Measurements from ENCODE around the gene ANXA11. TPM values are rescaled to one million over a fixed set of nuclear protein-coding genes. Genes with fewer than 3 reads are reported as not detected.
A peak's percentile ranks its signal among the peaks of the same experiment; 100 is the strongest.
"Not testable (repeated sequence)": the region's sequence is repeated elsewhere in the genome, so short reads cannot be mapped to it uniquely, and the experiment has no call there.

Gene ANXA11
- total RNA-seq, 1 experiment from 2014 or later = 36.2 TPM

DNA sequence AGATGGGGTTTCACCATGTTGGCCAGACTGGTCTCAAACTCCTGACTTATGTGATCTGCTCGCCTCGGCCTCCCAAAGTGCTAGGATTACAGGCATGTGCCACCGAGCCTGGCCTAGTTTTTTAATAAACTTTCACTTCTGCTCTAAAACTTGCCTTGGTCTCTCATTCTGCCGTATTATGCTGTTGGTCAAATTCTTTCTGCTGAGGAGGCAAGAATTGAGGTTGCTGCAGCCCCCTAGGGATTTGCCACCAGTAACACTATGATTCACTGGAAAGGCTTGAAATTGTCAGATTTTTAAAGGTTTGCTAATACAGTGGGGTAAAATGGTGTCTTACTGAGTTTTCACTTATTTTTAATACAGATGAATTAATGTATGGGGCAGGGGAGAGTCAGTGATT lies 21.4 kb upstream of the ANXA11 start:
- not testable (repeated sequence) for H3K4me3 ChIP-seq; H3K27ac ChIP-seq; H3K9me3 ChIP-seq (replicated peaks); H3K36me3 ChIP-seq; DNase-seq; H3K4me1 ChIP-seq; H3K27me3 ChIP-seq

GRCh38 chr10:80223031-80223419 lies 17.7 kb upstream of the ANXA11 start:
- H3K9me3 ChIP-seq (replicated peaks); H3K36me3 ChIP-seq; DNase-seq; H3K4me3 ChIP-seq; H3K4me1 ChIP-seq; H3K27ac ChIP-seq; H3K27me3 ChIP-seq: not testable (repeated sequence)

- not testable (repeated sequence) for H3K9me3 ChIP-seq (replicated peaks); H3K27ac ChIP-seq; H3K36me3 ChIP-seq; H3K4me1 ChIP-seq; H3K27me3 ChIP-seq; H3K4me3 ChIP-seq; DNase-seq
These were observed 13.5 kb upstream of the ANXA11 start for GRCh38 chr10:80218878-80219277.

GRCh38 chr10:80214368-80214982 lies 9.1 kb upstream of the ANXA11 start:
- H3K9me3 ChIP-seq (replicated peaks); H3K4me3 ChIP-seq; DNase-seq; H3K27me3 ChIP-seq; H3K27ac ChIP-seq; H3K4me1 ChIP-seq; H3K36me3 ChIP-seq: not testable (repeated sequence)

DNA sequence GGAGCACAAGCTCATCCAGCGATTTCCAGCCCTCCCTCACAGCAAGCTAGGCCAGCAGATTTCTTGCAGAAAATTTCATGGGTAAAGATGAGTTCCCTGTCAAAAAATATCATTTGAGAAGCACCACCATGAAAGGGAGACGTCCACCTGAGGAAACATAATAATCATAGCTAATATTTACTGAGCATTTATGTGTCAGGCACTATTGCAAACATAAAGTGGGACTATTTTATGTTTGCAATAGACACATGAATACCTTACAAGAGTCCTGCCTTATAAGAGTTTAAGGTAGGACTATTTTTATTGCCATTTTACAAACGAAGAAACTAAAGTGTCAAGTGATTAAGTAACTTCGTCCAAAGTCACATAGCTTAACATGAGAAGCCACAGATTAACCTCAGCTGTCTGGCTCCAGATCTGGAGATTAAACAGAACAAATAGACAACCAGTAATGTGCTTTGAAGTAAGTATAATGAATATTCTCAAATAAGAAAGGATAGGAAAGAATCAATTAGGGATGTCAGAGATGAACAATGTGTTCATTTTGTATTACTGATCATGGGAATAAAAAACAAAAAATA lies 7.3 kb upstream of the ANXA11 start:
- H3K27me3 ChIP-seq; H3K4me1 ChIP-seq; H3K4me3 ChIP-seq; H3K36me3 ChIP-seq; DNase-seq; H3K9me3 ChIP-seq (replicated peaks); H3K27ac ChIP-seq: not testable (repeated sequence)

DNA sequence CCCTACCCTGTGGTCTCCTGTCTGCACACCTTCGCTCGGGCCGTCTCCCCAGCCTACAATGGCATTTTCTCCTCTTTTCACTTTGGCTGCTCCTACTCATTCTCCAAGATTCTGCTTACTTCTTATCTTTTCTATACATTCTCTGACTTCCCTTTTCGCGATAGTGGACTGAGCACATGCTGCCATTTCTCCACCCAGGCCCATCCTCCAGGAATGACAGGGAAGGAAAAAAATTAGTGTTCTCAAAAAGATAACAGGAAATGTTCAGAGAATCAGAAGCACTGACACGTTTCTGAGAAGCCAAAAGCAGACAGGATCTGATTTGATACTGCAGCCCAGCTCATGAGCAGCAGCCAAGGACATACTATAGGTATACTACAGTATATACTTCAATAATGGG lies 6.4 kb upstream of the ANXA11 start:
- no peaks in the 10 kb centered on the region for H3K9me3 ChIP-seq (replicated peaks)
- no peaks in the 10 kb centered on the region for H3K27me3 ChIP-seq
- H3K36me3 ChIP-seq = no peaks in the 10 kb centered on the region
- no peak overlapping the region for H3K4me3 ChIP-seq
- no peaks in the 10 kb centered on the region for H3K4me1 ChIP-seq
- no peak for DNase-seq
- H3K27ac ChIP-seq = no peak overlapping the region

DNA sequence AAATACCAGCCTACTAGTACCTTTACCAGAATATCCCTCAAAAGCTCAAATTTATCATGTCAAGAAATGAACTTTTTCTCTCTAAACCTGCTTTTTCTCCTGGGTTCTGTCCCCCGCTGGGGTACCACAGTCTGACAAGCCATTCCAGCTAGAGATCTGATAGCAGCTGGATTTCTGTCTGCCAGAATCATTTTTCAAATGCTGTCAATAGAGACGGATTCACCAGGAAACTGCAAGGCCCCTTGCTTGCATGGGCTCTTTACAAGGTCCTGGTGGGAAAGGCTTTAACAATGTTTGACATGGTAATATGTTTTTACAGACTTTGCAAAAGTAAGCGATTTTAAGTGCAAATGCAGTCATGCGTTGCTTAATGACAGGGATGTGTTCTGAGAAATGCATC lies 4.9 kb upstream of the ANXA11 start:
- no peaks in the 10 kb centered on the region for H3K9me3 ChIP-seq (replicated peaks)
- H3K36me3 ChIP-seq = no peaks in the 10 kb centered on the region

DNA sequence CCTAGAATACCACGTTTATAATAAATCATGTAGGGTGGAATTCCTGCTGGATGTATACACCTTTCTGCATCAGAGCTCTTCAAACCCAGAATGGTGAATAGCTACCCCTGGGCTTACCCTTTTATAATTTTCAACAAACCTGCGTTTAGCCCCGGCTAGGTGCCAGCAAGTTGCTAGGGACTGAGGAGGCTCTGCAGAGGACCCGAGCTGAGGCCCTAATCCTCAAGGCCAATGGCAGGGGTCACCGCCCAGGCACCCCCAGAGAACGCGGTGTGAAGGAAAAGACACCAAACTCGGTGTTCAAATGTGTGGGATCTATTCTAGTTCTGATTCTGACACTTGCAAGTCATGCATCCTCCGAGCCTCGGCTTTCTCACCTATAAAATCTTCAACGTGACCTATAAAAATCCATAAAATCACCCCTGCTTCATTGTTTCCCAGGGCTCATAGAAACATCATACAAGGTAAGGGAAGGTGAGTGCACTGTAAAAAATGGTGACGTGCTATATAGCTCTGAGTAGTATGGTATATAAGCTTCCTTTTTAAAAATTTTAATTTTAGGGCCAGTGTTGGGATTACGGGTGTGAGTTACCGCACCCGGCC lies 2.5 kb upstream of the ANXA11 start:
- Histone ChIP-seq H3K9me3 (replicated peaks) (no peaks in the 10 kb centered on the region), H3K27me3 (no peaks in the 10 kb centered on the region), H3K4me3 (no peak overlapping the region), H3K27ac (no peak overlapping the region), H3K4me1 (no peaks in the 10 kb centered on the region), H3K36me3 (no peaks in the 10 kb centered on the region)
- no peak for DNase-seq

More for the DNA sequence above, 4.9 kb upstream of the ANXA11 start:
- no peak overlapping the region for H3K27ac ChIP-seq
- no peak overlapping the region for H3K4me3 ChIP-seq
- DNase-seq = no peak
- H3K4me1 ChIP-seq = no peaks in the 10 kb centered on the region
- no peaks in the 10 kb centered on the region for H3K27me3 ChIP-seq

DNA sequence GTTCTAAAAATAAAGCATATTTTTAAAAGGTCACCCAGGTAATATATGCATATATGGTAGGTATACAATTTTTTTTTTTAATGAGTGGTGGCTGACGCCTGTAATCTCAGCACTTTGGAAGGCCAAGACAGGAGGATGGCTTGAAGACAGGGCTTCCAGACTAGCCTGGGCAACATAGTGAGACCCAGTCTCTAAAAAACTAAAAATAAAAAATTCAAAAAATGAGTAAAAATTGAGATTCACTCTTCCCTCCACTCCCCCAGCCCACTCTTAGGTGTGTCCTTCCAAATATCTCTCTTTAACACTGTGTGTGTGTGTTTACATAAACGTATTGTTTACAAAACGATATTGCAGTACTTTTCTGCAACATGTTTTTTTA lies 929 bp upstream of the ANXA11 start:
- Histone ChIP-seq H3K9me3 (replicated peaks) (no peaks in the 10 kb centered on the region), H3K27me3 (no peaks in the 10 kb centered on the region), H3K4me3 (peak overlapping the region; percentile 89), H3K27ac (no peak overlapping the region), H3K36me3 (no peaks in the 10 kb centered on the region), H3K4me1 (no peaks in the 10 kb centered on the region; the same call in 1 of the 2 replicates)
- DNase-seq = no peak

- Histone ChIP-seq H3K4me1 (peaks cover 4% of the 10 kb centered on the region), H3K9me3 (replicated peaks) (no peaks in the 10 kb centered on the region), H3K27ac (peak overlapping the region; percentile 55; the same call in 1 of the 2 replicates), H3K27me3 (no peaks in the 10 kb centered on the region), H3K4me3 (peak overlapping the region; percentile 89), H3K36me3 (no peaks in the 10 kb centered on the region)
- DNase-seq = peak in 1 of 2 experiments; percentile 24
These were observed 460 bp downstream of the ANXA11 start for GRCh38 chr10:80204677-80205476.

- H3K4me1 ChIP-seq = peaks cover 4% of the 10 kb centered on the region
- peak overlapping the region; percentile 89 for H3K4me3 ChIP-seq
- no peaks in the 10 kb centered on the region for H3K27me3 ChIP-seq
- H3K9me3 ChIP-seq (replicated peaks) = no peaks in the 10 kb centered on the region
- DNase-seq = no peak
- H3K27ac ChIP-seq = no peak overlapping the region
- no peaks in the 10 kb centered on the region for H3K36me3 ChIP-seq
These were observed 1.3 kb downstream of the ANXA11 start for GRCh38 chr10:80203835-80204676.

DNA sequence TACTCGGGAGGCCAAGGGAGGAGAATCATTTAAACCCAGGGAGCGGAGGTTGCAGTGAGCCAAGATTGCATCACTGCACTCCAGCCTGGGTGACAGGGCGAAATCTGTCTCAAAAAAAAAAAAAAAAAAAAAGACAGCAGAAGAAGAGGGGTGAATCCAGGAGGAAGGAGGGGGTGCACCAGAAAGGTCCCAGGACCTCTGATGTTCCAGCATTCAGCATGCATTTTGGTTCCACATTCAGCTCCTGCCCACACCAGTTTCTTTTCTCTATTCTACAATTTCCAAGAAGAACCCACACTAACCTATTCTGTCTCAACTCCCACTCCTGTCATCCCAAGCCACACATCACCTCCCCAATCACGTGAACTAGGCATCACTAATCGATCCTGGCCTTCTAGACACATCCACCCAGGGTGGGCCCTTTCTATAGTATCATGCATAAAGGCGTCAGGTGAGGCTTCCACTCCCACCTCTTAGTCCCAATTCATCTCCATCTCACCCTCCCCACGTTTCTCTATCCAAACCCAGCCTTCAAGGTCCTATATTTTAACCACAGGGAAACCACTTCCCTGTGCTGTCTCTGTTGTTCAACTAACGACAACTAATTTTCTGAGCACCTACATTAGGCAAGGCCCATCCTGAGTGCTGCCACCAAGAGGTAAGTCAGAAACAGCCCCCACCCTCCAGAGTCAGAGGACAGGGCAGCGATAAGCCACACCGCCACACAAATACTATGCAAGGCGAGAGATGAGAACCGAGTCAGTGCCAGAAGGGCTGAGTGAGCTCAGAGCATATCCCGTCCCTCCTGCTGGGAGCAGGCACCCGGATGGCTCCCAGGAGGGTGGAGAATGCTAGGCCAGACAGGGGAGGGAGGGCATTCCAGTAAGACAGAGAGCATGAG lies 2.2 kb downstream of the ANXA11 start:
- Histone ChIP-seq H3K4me1 (peaks cover 4% of the 10 kb centered on the region), H3K27ac (no peak overlapping the region)
- peak in 1 of 2 experiments; percentile 27 for DNase-seq

GRCh38 chr10:80202530-80202929 lies 2.8 kb downstream of the ANXA11 start:
- not testable (repeated sequence) for H3K9me3 ChIP-seq (replicated peaks); H3K27ac ChIP-seq; H3K4me1 ChIP-seq; H3K4me3 ChIP-seq; H3K36me3 ChIP-seq; H3K27me3 ChIP-seq; DNase-seq

More for the DNA sequence above, 2.2 kb downstream of the ANXA11 start:
- no peaks in the 10 kb centered on the region for H3K9me3 ChIP-seq (replicated peaks)
- H3K27me3 ChIP-seq = no peaks in the 10 kb centered on the region
- H3K4me3 ChIP-seq = no peak overlapping the region
- no peaks in the 10 kb centered on the region for H3K36me3 ChIP-seq
